ACHN (cell line): Measurements from ENCODE around the gene VSTM2B.
A peak's percentile ranks its signal among the peaks of the same experiment; 100 is the strongest.

Experiments used
- DNase-seq: peaks from one replicate; pipeline ENCODE4 v3.0.0-alpha.2; 2015
- in situ Hi-C: cut with HindIII; loops from 2 replicates; pipeline ENCODE4 v1.10.0; 2017; ENCODE audit warnings: low sequenced_read_pairs, low pct_ligation_motif_present, low pct_unique_long_range_greater_than_20kb

The VSTM2B gene

DNA sequence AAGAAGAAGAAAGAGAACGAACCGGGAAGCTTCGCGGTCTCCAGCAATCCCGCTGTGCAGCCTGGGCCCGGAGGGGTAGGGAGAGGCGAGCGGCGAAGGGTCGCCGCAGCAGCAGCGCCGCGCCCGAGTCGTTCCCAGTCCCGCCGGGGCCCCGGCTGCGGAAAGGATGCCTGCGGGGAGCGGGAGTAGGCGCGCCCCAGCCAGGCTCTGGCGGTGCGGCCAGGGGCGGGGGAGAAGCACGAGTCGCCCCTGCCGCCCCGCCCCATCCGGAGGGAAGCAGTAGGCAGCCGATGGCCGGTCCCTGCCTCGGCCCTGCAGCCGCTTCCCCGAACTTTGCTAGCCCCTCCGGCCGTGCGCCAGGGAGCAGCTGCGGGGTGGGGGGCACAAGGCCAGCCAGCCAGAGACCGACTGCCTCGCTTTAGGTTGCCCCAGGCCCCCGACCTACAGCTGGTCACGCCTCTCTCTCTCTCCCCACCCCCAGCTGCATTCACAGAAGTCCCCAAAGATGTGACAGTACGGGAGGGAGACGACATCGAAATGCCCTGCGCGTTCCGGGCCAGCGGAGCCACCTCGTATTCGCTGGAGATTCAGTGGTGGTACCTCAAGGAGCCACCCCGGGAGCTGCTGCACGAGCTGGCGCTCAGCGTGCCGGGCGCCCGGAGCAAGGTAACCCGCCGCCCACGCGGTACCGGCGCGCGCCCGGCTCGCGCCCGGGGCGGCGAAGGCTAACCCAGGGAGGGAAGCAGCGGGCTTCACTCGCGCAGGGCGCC is 1.1 kb downstream of the VSTM2B start:
- in situ Hi-C loops: no loop called here
- DNase-seq: no peak

DNA sequence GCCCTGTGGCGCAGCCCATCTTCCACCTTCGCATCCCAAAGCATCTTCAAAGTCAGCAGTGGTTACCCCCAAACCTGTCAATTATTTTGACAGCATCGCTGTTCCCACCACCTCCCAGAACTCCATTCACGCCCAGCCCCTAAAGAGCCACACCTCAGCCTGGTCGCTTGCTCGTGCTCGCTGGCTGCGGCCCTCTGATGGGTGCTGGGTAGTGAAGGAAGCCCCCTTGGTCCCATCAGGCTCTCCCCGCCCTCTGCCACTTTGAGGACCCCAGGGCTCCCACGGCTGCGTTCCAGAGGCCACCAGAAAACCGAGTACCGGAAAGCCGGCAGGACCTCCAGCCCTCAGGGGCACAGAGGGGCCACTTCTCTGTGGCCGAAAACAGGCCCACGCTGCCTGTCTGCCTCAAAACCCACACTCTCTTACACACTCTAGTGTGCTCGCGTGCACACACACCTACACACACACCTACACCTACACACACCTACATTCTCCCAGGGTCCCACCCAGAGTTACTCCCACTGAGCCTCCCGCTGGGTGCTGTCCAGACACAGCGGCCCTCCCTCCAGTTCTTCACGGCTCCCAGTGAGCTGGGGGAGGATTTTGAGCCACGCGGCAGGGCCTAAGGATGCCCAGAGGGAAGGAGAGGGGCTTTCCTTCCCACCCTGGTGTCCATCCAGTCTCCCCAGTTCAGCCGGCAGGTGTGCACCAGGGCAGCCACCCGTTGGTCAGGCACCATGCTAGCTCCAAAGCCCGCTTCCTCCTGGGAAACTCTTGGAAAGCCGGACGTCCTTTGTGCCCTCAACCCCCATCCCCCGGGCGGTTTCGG is 1.9 kb downstream of the VSTM2B start:
- DNase-seq: no peak
- in situ Hi-C loops: no loop called here

DNA sequence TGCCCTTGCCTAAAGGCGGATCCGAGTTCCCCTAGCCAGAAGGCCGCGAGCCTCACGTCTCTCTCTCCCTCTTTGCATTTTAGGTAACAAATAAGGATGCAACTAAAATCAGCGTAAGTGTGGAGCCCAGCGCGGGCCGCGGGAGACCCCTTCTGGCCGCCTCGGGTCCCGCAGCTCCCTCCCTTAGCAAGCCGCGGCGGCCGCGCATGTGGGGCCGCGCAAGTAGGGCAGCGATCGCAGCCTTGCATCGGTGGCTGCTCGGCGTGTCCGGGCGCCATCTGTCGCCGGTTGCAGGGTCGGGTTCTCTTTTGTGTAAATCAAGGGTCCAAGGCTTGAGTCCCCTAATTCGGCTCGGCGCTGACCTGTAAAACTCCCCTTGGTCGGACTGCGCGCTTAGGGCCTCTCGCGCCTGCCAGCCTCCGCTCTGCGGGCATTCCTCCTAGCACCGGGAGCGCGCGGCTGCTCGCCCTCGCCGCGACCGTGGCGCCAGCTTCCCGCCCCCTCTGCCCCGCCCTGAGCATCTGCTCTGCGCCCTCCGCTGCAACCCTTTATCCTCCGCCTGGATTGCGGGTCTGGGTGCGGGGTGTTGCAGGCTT is 2.7 kb downstream of the VSTM2B start:
- DNase-seq: peak; percentile 4
- in situ Hi-C loops: no loop called here

DNA sequence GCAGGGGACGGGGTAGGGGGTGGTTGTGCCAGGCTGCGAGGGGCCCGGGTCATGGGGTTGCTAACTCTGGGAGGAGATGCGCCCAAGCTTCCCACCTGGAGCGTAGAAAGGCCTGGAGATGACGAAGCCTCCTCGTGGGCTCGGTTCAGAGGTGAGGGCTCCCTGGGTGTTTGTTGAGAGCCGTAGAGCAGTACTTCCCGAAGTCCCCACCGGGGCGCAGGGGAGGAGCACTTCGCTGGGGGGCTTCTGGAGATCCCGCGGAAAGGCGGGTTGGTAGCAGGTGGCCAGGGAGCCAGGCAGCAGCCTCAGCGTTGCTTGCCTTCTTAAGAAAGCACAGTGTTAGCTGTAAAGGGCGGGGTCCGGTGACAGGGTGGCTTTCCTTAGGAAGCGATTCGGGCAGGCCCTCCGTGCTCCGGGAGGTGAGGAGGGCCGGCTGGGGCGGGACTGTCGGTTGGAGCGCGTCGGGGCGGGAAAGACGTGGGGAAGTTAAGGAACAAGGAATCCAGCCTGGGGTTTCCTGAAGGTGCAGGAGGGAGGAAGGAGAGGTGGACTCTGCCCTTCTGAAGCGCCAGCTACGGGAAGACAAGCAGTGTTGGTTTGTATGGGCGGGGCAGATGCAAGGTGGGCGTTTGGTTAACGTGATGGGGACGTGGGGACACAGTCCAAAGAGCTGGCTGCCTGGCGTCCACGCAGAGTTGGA is 3.3 kb downstream of the VSTM2B start:
- no peak for DNase-seq
- in situ Hi-C loops: no loop called here

DNA sequence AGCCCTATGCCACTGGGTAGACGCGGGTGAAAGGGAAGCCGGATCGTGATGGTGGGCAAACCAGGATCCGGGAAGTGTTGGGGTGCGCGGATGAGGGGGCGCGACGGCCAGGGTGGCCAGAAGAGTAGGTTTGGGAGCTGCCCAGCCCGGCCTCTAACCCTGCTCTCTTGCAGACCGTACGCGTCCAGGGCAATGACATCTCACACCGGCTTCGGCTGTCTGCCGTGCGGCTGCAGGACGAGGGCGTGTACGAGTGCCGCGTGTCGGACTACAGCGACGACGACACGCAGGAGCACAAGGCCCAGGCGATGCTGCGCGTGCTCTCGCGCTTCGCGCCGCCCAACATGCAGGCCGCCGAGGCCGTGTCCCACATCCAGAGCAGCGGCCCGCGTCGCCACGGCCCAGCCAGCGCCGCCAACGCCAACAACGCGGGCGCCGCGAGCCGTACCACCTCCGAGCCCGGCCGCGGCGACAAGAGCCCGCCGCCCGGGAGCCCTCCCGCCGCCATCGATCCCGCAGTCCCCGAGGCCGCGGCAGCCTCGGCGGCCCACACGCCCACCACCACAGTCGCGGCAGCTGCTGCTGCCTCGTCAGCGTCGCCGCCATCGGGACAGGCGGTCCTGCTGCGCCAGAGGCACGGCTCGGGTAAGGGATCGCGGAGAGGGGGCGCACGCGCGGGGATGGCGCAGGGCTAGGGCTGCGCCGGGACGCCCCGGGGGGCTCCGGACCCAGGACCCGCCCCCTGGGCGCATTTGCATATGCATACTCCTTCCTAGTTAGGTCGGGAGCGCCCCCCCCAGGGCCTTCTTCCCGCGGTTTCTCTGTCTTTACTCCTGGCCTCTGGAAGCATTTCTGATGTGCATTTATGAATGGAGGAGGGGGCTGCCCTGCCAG is 4.1 kb downstream of the VSTM2B start:
- in situ Hi-C loops: no loop called here
- no peak for DNase-seq

DNA sequence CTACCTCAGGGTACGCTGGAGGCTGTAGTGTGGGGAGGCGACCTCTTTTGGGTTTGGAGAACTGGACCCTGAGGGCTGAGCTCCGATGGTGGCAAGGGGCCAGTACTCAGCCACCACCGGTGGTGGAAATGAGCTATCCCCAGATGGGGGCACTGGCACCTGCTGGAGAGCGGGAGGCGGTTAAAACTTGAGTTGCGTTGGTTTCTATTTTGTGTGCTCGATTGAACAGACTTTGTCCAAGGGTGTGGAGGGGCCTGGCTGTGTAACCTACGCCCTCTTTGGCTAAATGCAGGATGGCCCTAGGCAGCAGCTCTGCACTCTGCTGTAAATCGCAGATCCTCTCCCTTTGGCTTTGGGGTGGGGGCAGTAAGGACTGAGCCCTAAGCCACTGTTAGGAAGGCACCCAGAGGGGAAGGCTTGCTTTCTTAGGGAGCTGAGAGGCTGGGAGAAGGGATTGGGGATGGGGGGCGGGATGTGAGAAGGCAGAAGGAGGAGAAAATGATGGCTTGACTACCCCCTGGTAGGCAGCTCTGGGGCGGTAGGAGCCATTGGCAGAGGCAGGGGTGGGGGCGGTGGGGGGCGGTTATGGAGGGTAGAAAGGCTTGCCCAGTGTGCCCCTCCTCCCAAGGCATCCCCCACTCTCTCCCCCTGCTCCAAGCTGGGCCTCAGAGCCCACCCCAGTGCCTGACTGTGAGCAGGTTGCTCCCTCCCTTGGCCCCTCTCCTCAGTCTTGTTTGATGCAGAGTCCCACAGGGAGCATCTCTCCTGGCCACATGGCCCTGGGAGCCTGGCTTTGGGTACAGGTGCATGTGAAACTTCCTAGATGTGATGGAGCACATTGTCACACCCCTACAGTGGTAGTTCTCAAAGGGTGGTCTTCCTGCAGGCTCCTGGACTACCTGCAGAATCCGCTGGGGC is 5.0 kb downstream of the VSTM2B start:
- in situ Hi-C loops: no loop called here
- DNase-seq: no peak

DNA sequence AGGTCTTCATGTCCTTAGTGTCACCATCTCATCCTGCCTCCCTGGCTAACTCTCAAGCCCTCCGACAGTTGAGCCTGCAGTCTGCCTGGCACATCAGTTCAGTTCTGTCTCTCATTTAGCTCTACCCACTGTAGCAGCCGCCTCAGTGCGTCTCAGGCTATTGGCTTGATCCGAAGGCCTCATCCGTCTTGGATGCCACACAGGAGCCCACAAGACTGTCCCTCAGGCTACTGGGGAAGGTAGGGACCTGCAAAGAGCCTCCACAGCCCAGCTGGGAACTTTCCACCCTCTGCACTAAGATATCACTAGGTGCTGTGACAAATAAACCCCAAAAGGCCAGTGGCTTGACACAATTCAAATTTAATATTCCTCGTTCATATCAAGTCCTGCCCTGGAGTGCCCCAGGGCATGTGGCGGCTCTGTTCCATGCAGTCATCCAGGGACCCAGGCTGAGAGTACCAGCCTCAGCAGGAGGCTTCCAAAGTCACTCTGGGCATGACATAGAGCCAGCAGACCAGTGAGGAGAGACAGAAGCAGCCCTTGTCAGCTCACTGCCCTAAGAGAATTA is 5.7 kb downstream of the VSTM2B start:
- in situ Hi-C loops: no loop called here
- no peak for DNase-seq

DNA sequence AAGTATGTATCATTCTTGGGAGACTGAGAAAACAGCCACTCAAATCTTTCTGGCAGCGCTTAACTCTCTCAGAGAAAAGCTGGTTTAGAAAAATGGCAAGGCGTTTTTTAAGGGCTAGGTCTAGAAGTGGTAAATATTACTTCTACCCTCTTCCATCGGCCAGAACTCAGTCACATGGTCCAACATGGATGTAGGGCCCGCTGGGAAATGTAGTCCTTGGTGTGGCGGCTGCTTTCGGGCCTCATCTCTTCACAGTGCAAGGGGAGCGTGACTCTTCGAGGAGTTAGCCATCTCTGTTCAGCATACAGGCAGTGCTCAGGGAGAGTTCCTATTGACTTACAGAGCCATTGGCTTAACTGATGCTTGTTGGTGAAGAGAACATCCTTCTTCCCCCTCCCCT is 6.3 kb downstream of the VSTM2B start:
- in situ Hi-C loops: no loop called here
- no peak for DNase-seq

DNA sequence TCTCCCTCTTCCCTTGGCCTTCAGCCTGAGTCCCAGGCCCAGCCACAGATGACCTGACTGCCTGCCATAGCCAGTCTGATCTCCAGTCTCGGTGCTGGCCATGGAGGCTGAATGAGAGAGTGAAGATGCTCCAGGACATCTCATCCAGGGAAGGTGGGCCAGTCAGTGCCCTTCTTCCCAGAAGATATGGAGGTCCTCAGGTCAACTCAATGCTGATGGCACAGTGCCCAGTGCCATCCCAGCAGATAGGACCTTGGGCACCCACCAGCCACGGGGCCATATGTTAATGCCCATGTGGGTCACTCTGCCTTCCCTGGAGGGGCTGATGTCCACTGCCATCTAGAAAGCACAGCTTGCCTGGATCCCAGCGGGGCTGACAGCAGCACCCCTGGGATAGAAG is 7.2 kb downstream of the VSTM2B start:
- in situ Hi-C loops: no loop called here
- DNase-seq: no peak

DNA sequence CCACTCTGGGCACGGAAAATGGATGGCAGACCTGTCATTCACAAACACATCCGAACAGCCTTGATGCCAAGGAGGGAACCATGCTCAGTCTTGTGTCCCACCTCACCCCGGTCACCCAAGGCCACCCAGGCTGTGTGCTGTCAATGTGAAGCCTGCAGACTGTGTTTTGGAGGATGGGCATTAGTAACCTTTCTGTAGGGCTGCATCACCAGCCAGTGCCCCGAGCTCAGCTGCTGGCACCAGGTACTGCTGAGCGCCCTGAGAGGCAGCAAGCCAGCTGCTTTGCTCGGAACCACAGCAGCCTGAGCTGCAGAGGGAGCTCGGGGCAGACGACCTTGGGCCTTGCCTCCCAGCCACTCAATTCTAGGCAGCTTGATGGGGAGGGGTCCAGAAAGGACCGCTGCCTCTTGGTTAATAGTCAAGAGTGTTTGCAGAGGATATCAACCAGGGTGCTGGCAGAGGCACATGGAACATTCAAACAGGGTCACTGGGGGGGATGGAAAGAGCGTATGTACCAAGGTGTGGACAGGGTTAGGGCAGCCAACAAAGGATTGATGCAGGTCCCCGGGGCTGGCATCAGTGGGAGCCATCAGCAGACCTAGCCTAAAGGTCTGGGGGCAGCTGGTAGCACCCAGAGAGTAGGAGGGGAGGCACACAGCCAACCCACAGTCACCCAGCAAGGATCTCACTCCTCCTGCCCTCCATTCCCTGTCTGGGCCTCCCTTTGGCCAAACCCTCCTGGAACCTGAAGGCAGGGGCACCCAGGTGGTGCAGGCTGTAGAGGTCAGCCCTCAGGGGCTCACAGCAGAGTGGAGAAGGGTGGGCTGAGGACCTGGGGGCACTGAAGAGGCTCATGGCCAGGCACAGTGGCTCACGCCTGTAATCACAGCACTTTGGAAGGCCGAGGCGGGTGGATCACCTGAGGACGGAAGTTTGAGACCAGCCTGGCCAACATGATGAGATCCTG is 8.1 kb downstream of the VSTM2B start:
- in situ Hi-C loops: no loop called here
- DNase-seq: no peak

DNA sequence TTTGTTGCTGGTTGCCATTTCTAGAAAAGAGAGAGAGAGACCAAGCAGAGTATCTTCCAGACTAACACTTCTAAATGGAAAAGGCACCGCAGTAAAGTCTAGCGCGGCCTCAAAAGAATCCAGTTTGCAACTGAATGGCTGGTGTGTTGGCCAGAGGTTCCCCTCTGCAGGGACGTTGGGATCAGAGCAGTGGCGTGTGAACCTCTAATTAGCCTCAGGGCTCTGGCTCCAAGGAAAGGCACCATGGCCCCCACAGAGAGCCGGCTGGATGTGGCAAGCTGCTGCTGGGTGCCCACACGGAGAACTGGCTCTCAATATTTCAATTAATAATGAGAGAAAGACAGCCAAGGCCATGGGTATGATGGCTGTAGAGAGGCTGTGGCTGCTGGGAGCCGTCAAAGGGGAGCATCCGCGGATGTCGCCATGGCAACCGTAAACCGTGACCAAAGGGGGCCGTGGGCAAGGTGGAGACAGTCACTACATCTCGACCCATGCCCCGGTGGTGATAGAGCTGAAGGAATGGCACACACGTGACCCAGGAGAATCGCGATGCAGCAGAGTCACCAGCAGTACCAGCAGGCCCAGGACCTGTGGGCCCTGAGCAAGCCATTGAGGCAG is 9.5 kb downstream of the VSTM2B start:
- DNase-seq: no peak
- in situ Hi-C loops: no loop called here

DNA sequence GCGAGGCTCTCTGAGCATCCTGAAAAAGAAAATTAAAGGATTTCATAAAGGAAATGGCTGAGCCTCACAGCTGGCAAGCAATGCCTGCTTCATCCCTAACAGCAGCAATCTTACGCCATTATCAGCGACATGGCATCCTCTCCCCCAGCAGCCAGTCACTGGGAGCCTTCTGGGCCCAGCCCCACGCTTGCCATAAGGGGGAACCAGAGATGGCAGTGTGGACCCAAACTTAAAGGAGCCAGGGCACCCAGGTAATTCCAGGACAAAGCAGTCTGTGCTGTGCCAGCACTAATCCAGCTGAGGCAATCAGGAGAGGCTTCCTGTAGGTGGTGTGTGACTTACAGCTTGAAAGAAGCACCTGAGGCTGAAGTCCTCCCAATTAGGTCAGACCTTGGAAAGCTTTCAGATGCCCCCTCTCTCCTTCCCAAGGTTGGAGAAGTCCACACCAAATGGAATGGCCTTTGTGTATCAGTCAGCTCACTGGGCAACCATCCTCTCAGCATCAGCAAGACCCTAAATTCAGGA is 10.3 kb downstream of the VSTM2B start:
- DNase-seq: no peak
- in situ Hi-C loops: no loop called here

DNA sequence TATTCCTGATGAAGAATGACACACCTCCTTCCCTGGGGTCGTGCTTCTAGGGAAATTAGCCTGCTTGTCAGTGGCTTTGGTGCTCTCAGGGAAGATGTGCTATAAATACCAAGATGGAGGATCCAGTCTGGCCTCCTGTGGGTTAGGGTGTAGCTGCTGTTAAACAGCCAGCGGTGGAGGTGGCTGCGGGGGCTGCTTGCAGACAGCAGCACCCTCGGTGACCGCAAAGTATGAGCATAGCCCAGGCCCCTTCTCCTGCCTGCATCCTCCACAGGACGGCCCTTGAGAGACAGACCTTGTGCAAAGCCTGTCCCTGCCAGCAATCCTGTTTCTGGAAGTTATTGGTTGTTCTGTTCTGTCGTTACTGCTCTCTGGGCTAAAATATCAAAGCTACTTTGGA is 11.4 kb downstream of the VSTM2B start:
- in situ Hi-C loops: no loop called here
- DNase-seq: no peak

DNA sequence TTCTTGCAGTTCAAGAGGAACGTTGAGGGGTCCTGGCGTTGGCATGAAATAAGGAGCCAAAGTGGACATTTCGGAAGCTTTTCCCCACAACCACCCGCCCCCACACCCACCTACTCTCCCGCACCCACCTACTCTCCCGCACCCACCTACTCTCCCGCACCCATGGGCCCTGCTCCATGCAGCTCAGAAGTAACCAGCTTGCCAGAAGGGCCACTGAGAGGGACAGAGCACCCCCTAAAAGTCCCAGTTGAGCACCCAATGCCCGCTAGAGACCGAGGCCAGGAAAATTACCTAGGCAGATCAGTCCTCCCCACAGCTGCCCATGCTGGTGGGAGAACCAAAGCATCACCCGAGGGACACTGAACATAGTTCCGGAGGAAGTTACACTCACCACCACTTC is 11.8 kb downstream of the VSTM2B start:
- no peak for DNase-seq
- in situ Hi-C loops: no loop called here

DNA sequence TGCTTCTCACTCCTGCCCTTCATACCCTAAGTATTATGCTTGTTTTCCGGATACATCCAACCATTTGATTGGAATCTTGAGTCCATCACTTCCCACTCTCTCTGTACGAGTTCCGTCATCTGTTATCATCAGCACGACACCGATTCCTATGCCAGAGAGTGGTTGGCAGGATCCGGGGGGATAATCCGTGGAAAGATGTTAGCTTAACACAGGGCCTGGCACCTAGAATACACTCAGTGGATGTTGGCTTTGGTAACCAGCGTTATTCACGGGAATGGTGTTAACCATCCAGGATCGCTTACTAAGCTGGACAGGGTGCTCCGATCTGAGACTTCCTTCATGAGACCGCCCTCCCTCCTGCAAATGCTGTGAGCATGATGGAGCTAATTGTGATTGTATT is 12.4 kb downstream of the VSTM2B start:
- no peak for DNase-seq
- in situ Hi-C loops: no loop called here
